H1 (cell line): ENCODE results near the gene CLCF1. TPM values are rescaled to one million over a fixed set of nuclear protein-coding genes. Genes with fewer than 3 reads are reported as not detected.
A peak's percentile ranks its signal among the peaks of the same experiment; 100 is the strongest.

Experiments used
- CTCF ChIA-PET: fragments of 300-600 bp; sonication (Branson Sonifier 250); formaldehyde crosslinking; loops from one replicate; lab custom pipeline; 2021; ENCODE audit not compliant: partially characterized antibody; lab: Charles Lee
- POLR2A ChIA-PET: fragments of 300-600 bp; sonication (Branson Sonifier 250); formaldehyde crosslinking; loops from one replicate; lab custom pipeline; 2021; ENCODE audit warnings: inconsistent platforms; ENCODE audit not compliant: partially characterized antibody; lab: Charles Lee
- DNase-seq, 2 experiments: peaks; one replicate each; pipeline versions ENCODE4 v3.0.0 to v3.0.0-alpha.2; 2010 to 2022; ENCODE audit warnings: low spot score in 2 of 2, low read depth in 1 of 2, mixed read lengths in 1 of 2
- FAIRE-seq: peaks from 2 replicates; lab custom pipeline; 2011; peaks lifted over from hg19 to GRCh38; lab: Jason Lieb, UNC
- H2AFZ ChIP-seq: 2 replicates; pipeline ENCODE4 v1.8.1; 2012; ENCODE audit warnings: low read length, inconsistent platforms
- H2AK5ac ChIP-seq: 2 replicates; pipeline ENCODE4 v1.6.1; 2013; ENCODE audit warnings: low read depth, low read length
- H2BK120ac ChIP-seq: replicated peaks from 2 replicates; pipeline ENCODE3; 2013; ENCODE audit warnings: low read depth, low read length, inconsistent platforms
- H2BK12ac ChIP-seq: 2 replicates; pipeline ENCODE4 v1.6.1; 2013; ENCODE audit warnings: low read depth, low read length
- H2BK15ac ChIP-seq: 2 replicates; pipeline ENCODE4 v1.6.1; 2013; ENCODE audit warnings: low read length
- H2BK20ac ChIP-seq: 2 replicates; pipeline ENCODE4 v1.6.1; 2013; ENCODE audit warnings: low read length
- H2BK5ac ChIP-seq: 2 replicates; pipeline ENCODE4 v1.6.1; 2013; ENCODE audit warnings: low read depth, low read length
- H3K14ac ChIP-seq: 2 replicates; pipeline ENCODE4 v1.6.1; 2013; ENCODE audit warnings: inconsistent platforms; ENCODE audit not compliant: insufficient read length
- H3K18ac ChIP-seq: 2 replicates; pipeline ENCODE4 v1.6.1; 2013; ENCODE audit warnings: low read length; ENCODE audit errors: extremely low read depth
- H3K23ac ChIP-seq: 2 replicates; pipeline ENCODE4 v1.6.1; 2013; ENCODE audit warnings: inconsistent platforms; ENCODE audit not compliant: insufficient read length
- H3K23me2 ChIP-seq: 2 replicates; pipeline ENCODE4 v1.6.1; 2013; ENCODE audit warnings: low read depth, low read length
- H3K27ac ChIP-seq: 2 replicates; pipeline ENCODE4 v1.6.1; 2011; ENCODE audit warnings: low read depth, low read length, inconsistent platforms
- H3K27me3 ChIP-seq, 4 experiments: replicated peaks in 1 of 4; 1 replicate in 1 of 4; 2 replicates in 3 of 4; pipeline versions ENCODE4 v1.6.1 to v1.8.1; 2011 to 2013; ENCODE audit warnings: low read length in 3 of 4, mild to moderate bottlenecking in 3 of 4, inconsistent platforms in 2 of 4, mixed read lengths in 2 of 4, moderate library complexity in 1 of 4; ENCODE audit not compliant: control insufficient read depth in 3 of 4, insufficient read depth in 3 of 4; ENCODE audit errors: extremely low read depth in 1 of 4
- H3K36me3 ChIP-seq, 4 experiments: 2 replicates each; pipeline versions ENCODE4 v1.6.1 to v1.8.1; 2011 to 2013; ENCODE audit warnings: mild to moderate bottlenecking in 4 of 4, low read length in 3 of 4, moderate library complexity in 2 of 4, control low read depth in 1 of 4, inconsistent platforms in 1 of 4; ENCODE audit not compliant: insufficient read depth in 4 of 4, control insufficient read depth in 2 of 4
- H3K4ac ChIP-seq: replicated peaks from 2 replicates; pipeline ENCODE3; 2013; ENCODE audit warnings: low read length, low read depth, mixed read lengths, inconsistent platforms; ENCODE audit not compliant: insufficient read length
- H3K4me1 ChIP-seq, 4 experiments: replicated peaks in 1 of 4; 1 replicate in 1 of 4; 2 replicates in 3 of 4; pipeline versions ENCODE4 v1.6.1 to v1.8.1; 2011 to 2013; ENCODE audit warnings: low read length in 3 of 4, inconsistent platforms in 2 of 4, mixed read lengths in 1 of 4; ENCODE audit not compliant: insufficient read depth in 4 of 4, control insufficient read depth in 3 of 4
- H3K4me2 ChIP-seq, 2 experiments: 2 replicates each; pipeline versions ENCODE4 v1.6.1 to v1.8.1; 2011 to 2013; ENCODE audit warnings: low read depth in 2 of 2, low read length in 2 of 2, control low read depth in 1 of 2, inconsistent platforms in 1 of 2, mild to moderate bottlenecking in 1 of 2; ENCODE audit not compliant: insufficient read depth in 1 of 2
- H3K4me3 ChIP-seq, 4 experiments: fragments of 200-600, 300-600 bp in 1 of 4; sonication (generic), shearing (Covaris generic), sonication (Bioruptor Twin) in 1 of 4; 2 replicates each; pipeline versions ENCODE4 v1.5.1 to v1.8.1; 2011 to 2016; ENCODE audit warnings: low read length in 4 of 4, low read depth in 3 of 4, control low read depth in 2 of 4, inconsistent platforms in 2 of 4, mild to moderate bottlenecking in 2 of 4, mixed read lengths in 1 of 4, moderate library complexity in 1 of 4; ENCODE audit not compliant: insufficient read depth in 2 of 4; ENCODE audit errors: extremely low read depth in 1 of 4
- H3K56ac ChIP-seq: replicated peaks from 2 replicates; pipeline ENCODE3; 2013; ENCODE audit warnings: low read depth, mild to moderate bottlenecking, mixed read lengths, low read length, inconsistent platforms; ENCODE audit not compliant: insufficient read length
- H3K79me1 ChIP-seq: 2 replicates; pipeline ENCODE4 v1.6.1; 2013; ENCODE audit warnings: low read depth, low read length, control low read depth
- H3K79me2 ChIP-seq, 2 experiments: 2 replicates each; pipeline versions ENCODE4 v1.6.1 to v1.8.1; 2012 to 2013; ENCODE audit warnings: low read length in 2 of 2, mild to moderate bottlenecking in 2 of 2, inconsistent platforms in 1 of 2; ENCODE audit not compliant: insufficient read depth in 2 of 2, control insufficient read depth in 1 of 2
- H3K9ac ChIP-seq, 4 experiments: replicated peaks in 1 of 4; 1 replicate in 1 of 4; 2 replicates in 3 of 4; pipeline versions ENCODE4 v1.6.1 to v1.8.1; 2011 to 2013; ENCODE audit warnings: low read depth in 3 of 4, low read length in 3 of 4, control low read depth in 2 of 4, mild to moderate bottlenecking in 2 of 4, moderate library complexity in 2 of 4, inconsistent platforms in 1 of 4; ENCODE audit errors: extremely low read depth in 1 of 4
- H3K9me3 ChIP-seq, 2 experiments: 2 replicates each; pipeline versions ENCODE4 v1.6.1 to v1.8.1; 2012 to 2013; ENCODE audit warnings: mild to moderate bottlenecking in 2 of 2, moderate library complexity in 2 of 2, control low read depth in 1 of 2, inconsistent platforms in 1 of 2, low read depth in 1 of 2, low read length in 1 of 2, mixed read lengths in 1 of 2; ENCODE audit not compliant: insufficient read depth in 2 of 2
- H4K20me1 ChIP-seq, 2 experiments: replicated peaks in 1 of 2; 2 replicates each; pipeline versions ENCODE3 to v1.8.1; 2011 to 2013; ENCODE audit warnings: inconsistent platforms in 2 of 2, low read length in 2 of 2, mild to moderate bottlenecking in 1 of 2; ENCODE audit not compliant: insufficient read depth in 2 of 2, control insufficient read depth in 1 of 2
- H4K5ac ChIP-seq: 2 replicates; pipeline ENCODE4 v1.6.1; 2013; ENCODE audit warnings: low read length, low read depth, mixed read lengths, inconsistent platforms; ENCODE audit not compliant: insufficient read length
- H4K8ac ChIP-seq: 2 replicates; pipeline ENCODE4 v1.8.0; 2013; ENCODE audit warnings: mild to moderate bottlenecking, moderate library complexity, low read length, inconsistent platforms; ENCODE audit not compliant: insufficient read depth; ENCODE audit errors: extremely low read depth
- H4K91ac ChIP-seq: replicated peaks from 2 replicates; pipeline ENCODE3; 2013; ENCODE audit warnings: low read length, mixed read lengths, inconsistent platforms; ENCODE audit not compliant: insufficient read length
- TAF1 ChIP-seq: IDR thresholded peaks from 2 replicates; pipeline ENCODE4 v1.6.1; 2011; ENCODE audit warnings: mild to moderate bottlenecking, low read depth, low read length
- TCF12 ChIP-seq: IDR thresholded peaks from 2 replicates; pipeline ENCODE4 v1.6.1; 2011; ENCODE audit warnings: low read depth, mild to moderate bottlenecking, low read length
- WGBS, 2 experiments: shearing (Covaris generic) in 1 of 2; methylation state at CpG; one replicate each; pipeline versions ENCODE4 v1.1.6 to v1.1.7; 2013 to 2015; ENCODE audit warnings: low lambda C conversion rate in 2 of 2, mixed read lengths in 2 of 2, inconsistent platforms in 1 of 2, low coverage in 1 of 2, missing lambda C conversion rate in 1 of 2; ENCODE audit not compliant: insufficient replicate concordance in 2 of 2, insufficient coverage in 1 of 2, insufficient read length in 1 of 2; ENCODE audit errors: extremely low coverage in 1 of 2, missing lambda C conversion rate in 1 of 2; 5-methylcytosine and 5-hydroxymethylcytosine counted together
- polyA plus RNA-seq, 7 experiments: library from polyadenylated mRNA; depleted of rRNA in 3 of 7; stranded (reverse) in 5 of 7; unstranded in 2 of 7; fragments of >200 nt in 5 of 7; fragments of 200-250 nt in 2 of 7; gene quantifications; 1 replicate in 5 of 7; 2 replicates in 1 of 7; 4 replicates in 1 of 7; pipeline versions ENCODE4 v1.2.1 to v1.2.3, GENCODE V29; 2011 to 2013; ENCODE audit warnings: missing spikeins in 2 of 7, mixed read lengths in 2 of 7
- total RNA-seq: library from RNA; stranded (reverse); fragmentation: NEBNext Ultra II Directional; extraction: Animal tissue kit (Norgen Biotek cat#: 25700); gene quantifications from 2 replicates; pipeline ENCODE4 v1.2.1, GENCODE V29; 2021
- TF ChIP-seq, protein P1 (sequence below): IDR thresholded peaks from 2 replicates; pipeline ENCODE4 v1.6.1; 2012; ENCODE audit warnings: inconsistent platforms

The CLCF1 gene
- total and polyA plus RNA-seq, 2 of the 8 experiments (the other 6 are each of a cell fraction or from before 2014, with no cell fraction given): 0.32 to 1.2 TPM

GRCh38 chr11:67367761-67368227, 5.6 kb downstream of the CLCF1 start:
- H3K9ac ChIP-seq: no peak overlapping the region
- TF ChIP-seq, protein P1, sequence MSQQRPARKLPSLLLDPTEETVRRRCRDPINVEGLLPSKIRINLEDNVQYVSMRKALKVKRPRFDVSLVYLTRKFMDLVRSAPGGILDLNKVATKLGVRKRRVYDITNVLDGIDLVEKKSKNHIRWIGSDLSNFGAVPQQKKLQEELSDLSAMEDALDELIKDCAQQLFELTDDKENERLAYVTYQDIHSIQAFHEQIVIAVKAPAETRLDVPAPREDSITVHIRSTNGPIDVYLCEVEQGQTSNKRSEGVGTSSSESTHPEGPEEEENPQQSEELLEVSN: no peak
- TF ChIP-seq TCF12 (no peak), TAF1 (no peak)
- TF ChIP-seq, all 59 proteins: peak for 0
- Histone ChIP-seq H3K79me2 (no peaks in the 10 kb centered on the region), H2BK15ac (peak overlapping the region; percentile 53; the same call in 1 of the 2 replicates), H3K27me3 (peaks cover 0 to 33% (median 26%) of the 10 kb centered on the region in 4 experiments; a peak in 6 of 7 replicates), H3K4me2 (no peak overlapping the region), H3K4me3 (no peak overlapping the region), H4K8ac (no peak overlapping the region), H3K23ac (no peak overlapping the region), H3K4me1 (peaks cover 0 to 26% (median 20%) of the 10 kb centered on the region in 4 experiments; a peak in 6 of 7 replicates), H2BK12ac (0 out of 2 replicates have a peak overlapping the region, but pooled peaks have one; percentile 2), H2AK5ac (0 out of 2 replicates have a peak overlapping the region, but pooled peaks have one; percentile 75), H2BK20ac (no peak overlapping the region), H4K5ac (no peak overlapping the region), H3K79me1 (no peaks in the 10 kb centered on the region), H3K56ac (no peak overlapping the region), H3K4ac (no peak overlapping the region), H2BK120ac (no peak overlapping the region), H3K14ac (no peak overlapping the region), H4K20me1 (peaks cover 0 to 3% of the 10 kb centered on the region in 2 experiments), H4K91ac (no peak overlapping the region), H2AFZ (no peak overlapping the region), H3K27ac (no peak overlapping the region), H3K23me2 (peaks cover 7% of the 10 kb centered on the region; the same call in 1 of the 2 replicates), H3K18ac (no peak overlapping the region), H3K9me3 (no peaks in the 10 kb centered on the region), H2BK5ac (no peak overlapping the region), H3K36me3 (no peaks in the 10 kb centered on the region)
- FAIRE-seq (no peak), DNase-seq (no peak)
- ChIA-PET POLR2A (interaction anchor here (2.3 to 4.1 kb wide), 2 partner anchors 9 to 14 kb away, joined by 8 to 16 read pairs; partner anchors contain the start of gene POLD4), CTCF (interaction anchor here (0.6 to 34.8 kb wide), 3 partner anchors 9 to 85 kb away, joined by 3 to 1305 read pairs (median 1305); partner anchors contain the start of genes CLCF1, POLD4 and RAD9A)
- 84% methylated on average over 6 of the region's 7 CpGs; no CpG with 5 or more reads in 1 of the 2 experiments for WGBS, 2 experiments
